GM19099 (cell line): ENCODE data around the gene C1orf21.

Experiments
- POLR2A ChIP-seq: IDR thresholded peaks from 3 replicates; pipeline ENCODE4 v1.6.1; 2011; ENCODE audit warnings: low read depth; ENCODE audit not compliant: insufficient read length; ENCODE audit errors: extremely low read depth

C1orf21 gene

DNA sequence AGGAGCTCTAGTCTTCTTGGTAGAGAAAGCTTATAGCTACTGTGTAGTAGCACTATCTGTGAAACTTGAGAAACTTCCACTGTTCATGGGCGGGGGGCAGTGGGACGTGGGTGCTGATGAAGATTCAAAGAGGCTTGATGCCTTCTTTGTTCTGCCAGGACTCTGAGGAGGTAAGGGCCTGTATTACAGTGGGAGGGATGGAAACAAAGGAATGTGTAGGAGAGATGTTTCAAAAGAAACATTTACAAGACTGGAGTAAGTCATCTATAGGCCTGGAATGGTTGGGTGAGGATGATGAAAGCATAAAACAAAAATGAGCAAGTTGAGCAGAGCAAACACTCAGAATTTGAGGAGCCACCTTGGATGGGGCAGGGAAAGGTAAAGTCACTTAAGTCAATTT is 89.4 kb downstream of the C1orf21 start:
- no peak for TF ChIP-seq POLR2A

DNA sequence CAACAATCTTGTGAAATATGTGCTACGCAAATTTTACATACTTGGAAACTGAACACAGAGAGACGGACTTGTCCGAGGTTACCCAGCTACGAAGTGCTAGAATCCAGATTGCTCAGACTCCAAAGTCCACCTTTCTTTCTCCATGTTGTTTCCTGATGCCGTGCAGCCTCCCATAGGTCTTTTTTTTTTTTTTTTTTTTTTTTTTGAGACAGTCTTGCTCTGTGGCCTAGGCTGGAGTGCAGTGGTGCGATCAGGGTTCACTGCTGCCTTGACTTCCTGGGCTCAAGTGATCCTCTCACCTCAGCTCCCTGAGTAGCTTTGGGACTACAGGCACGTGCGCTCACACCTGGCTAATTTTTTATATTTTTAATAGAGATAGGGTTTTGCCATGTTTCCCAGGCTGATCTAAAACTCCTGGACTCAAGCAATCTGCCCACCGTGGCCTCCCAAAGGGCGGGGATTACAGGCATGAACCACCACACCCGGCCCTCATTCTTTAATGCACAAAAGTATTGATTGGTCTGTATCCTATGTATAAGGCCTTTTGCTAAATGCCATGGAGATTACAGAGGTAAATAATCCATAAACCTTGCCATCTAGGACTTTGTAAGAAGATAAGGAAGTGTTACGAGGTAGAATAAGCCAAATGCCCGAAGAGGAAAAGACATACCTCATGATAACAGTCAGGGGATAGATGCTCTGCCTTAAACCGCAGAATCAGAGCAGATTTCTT is 92.8 kb downstream of the C1orf21 start:
- no peak for TF ChIP-seq POLR2A

- TF ChIP-seq POLR2A: no peak
These were observed 93.9 kb downstream of the C1orf21 start for GRCh38 chr1:184480736-184481135.

GRCh38 chr1:184482136-184482535 is 95.3 kb downstream of the C1orf21 start:
- TF ChIP-seq POLR2A: no peak

DNA sequence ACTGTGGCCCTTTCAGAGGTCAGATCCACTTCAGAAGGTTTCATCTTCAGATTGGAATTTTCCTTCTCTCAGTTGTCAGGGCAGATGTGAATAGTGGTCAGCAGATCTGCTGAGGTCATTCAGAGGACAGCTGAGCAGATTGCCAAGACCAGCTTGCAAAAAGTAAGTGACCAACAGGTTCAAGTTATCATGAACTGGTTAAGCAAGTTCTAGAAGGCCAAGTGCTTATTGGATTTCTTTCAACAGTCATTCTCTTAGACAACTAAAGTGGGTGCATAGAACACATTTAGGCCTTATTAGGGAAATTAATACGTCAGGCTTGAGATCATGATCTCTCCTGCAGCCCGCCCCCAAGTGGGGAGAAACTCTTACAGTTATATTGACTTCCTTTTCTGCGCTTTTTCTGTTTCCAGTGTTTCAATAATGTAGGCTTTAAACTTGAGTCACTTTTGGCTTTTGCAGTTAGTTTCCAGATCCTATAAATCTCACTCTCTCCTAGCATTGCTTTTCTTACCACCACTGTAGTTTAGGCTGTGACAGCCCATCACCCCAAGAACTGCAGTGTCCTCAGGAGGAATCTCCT is 96.4 kb downstream of the C1orf21 start:
- no peak for TF ChIP-seq POLR2A

- TF ChIP-seq POLR2A: no peak
These were observed 99.2 kb downstream of the C1orf21 start for GRCh38 chr1:184485751-184486723.

- TF ChIP-seq POLR2A: no peak
These were observed 100.1 kb downstream of the C1orf21 start for GRCh38 chr1:184486761-184487445.

GRCh38 chr1:184487531-184488193 is 100.8 kb downstream of the C1orf21 start:
- TF ChIP-seq POLR2A: no peak

GRCh38 chr1:184489908-184490307 is 103.1 kb downstream of the C1orf21 start:
- TF ChIP-seq POLR2A: no peak

- TF ChIP-seq POLR2A: no peak
These were observed 105.7 kb downstream of the C1orf21 start for GRCh38 chr1:184492536-184492935.

DNA sequence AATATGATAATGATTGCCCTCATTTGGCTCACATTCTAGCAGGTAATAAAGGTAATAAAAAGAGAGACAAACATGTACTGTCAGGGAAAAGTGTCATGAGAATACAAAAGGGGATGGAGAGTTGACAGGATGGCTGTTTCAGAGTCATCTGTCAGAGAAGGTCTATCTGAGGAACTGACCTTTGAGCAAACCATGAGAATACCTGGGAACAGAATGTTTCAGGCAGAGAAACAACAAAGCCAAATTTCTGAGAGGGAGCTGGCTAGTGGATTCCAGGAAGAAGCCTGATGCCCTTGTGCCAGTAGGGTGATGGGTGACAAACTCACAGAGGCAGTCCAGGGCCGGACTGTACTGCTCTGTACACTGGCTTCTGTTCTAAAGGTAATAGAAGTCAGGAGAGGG is 107.2 kb downstream of the C1orf21 start:
- no peak for TF ChIP-seq POLR2A

DNA sequence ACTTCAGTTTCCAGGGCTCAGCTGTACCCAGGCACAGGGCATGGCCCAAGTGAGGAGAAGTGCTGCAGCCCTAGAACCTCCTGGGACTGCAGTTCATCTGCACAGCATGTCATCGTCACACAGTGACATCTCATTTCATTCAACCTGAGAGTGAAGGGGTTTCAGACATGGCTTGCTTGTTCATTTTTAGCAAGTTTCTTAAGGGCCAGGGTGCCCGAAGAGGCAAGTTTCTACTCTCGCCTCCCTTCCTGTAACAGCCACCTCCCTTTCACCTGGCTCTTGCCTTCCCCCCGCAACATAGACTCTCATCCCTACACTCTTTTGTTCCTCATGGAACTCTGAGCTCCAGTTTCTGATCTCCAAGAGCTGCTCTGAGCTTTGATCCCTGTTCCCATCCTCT is 108.1 kb downstream of the C1orf21 start:
- no peak for TF ChIP-seq POLR2A

DNA sequence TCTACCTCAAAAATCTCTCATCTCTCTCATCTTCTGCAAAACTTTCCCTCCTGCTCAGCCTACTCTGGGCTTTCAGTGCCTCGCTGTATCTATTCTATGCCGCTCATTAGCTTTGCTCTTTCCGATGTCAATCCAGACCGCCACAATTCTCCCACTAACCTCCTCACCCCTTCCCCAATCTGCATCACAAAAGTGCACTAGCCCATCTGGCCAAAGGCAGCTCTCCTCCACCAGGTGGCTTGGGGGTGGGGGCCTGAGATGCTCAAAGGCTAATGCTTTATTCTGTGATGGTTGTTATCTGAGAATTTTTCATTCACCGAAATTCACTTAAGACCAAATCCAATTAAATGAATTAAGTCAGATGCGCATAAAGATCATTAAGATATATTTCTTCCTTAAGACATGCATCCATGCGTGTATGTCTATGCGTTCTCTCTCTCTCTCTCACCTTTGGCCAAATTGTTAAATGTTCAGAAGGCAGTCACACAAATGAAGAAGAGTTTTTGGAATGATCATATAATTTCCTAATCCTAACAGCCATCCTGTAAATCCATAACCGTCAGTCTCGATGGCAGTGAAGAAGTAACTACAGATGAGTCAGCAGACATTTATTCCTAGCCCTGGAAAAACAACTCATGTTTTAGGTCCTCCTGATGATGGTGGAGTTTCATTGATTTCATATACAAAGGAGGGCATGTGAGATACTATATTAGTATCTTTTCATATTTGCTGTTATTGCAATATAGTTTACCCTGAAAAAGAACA is 111.3 kb downstream of the C1orf21 start:
- TF ChIP-seq POLR2A: no peak

- TF ChIP-seq POLR2A: no peak
These were observed 112.8 kb downstream of the C1orf21 start for GRCh38 chr1:184499616-184500015.
